H9 (cell line): ENCODE data around the gene EIF3B. TPM values are rescaled to one million over a fixed set of nuclear protein-coding genes. Genes with fewer than 3 reads are reported as not detected.

Experiments
- DNase-seq: peaks from one replicate; pipeline ENCODE4 v3.0.0-alpha.2; 2017
- H2AFZ ChIP-seq: one replicate; pipeline ENCODE4 v1.6.1; 2013; ENCODE audit warnings: mild to moderate bottlenecking, low read length, control low read depth, moderate library complexity
- H2AK5ac ChIP-seq: 2 replicates; pipeline ENCODE4 v1.6.1; 2013; ENCODE audit warnings: low read length, control low read depth, mixed read lengths; ENCODE audit not compliant: insufficient read length
- H2BK120ac ChIP-seq: one replicate; pipeline ENCODE4 v1.6.1; 2013; ENCODE audit warnings: low read depth, mild to moderate bottlenecking, low read length, control low read depth, inconsistent platforms; ENCODE audit not compliant: poor library complexity, severe bottlenecking
- H2BK12ac ChIP-seq: 2 replicates; pipeline ENCODE4 v1.6.1; 2013; ENCODE audit warnings: low read length, control low read depth, mixed read lengths, low read depth; ENCODE audit not compliant: insufficient read length
- H2BK15ac ChIP-seq: 2 replicates; pipeline ENCODE4 v1.6.1; 2013; ENCODE audit warnings: low read depth, low read length, control low read depth
- H2BK20ac ChIP-seq: one replicate; pipeline ENCODE4 v1.6.1; 2013; ENCODE audit warnings: low read depth, mild to moderate bottlenecking, low read length, control low read depth, inconsistent platforms; ENCODE audit not compliant: poor library complexity, severe bottlenecking
- H2BK5ac ChIP-seq: 2 replicates; pipeline ENCODE4 v1.6.1; 2013; ENCODE audit warnings: low read length, control low read depth, mixed read lengths; ENCODE audit not compliant: insufficient read length
- H3K14ac ChIP-seq: 2 replicates; pipeline ENCODE4 v1.6.1; 2013; ENCODE audit warnings: low read length, control low read depth; ENCODE audit not compliant: insufficient read depth
- H3K18ac ChIP-seq: 2 replicates; pipeline ENCODE4 v1.6.1; 2013; ENCODE audit warnings: low read depth, mild to moderate bottlenecking, mixed read lengths, low read length, control low read depth; ENCODE audit not compliant: insufficient read length
- H3K23ac ChIP-seq: 2 replicates; pipeline ENCODE4 v1.6.1; 2013; ENCODE audit warnings: low read length, control low read depth, mixed read lengths, low read depth; ENCODE audit not compliant: insufficient read length
- H3K23me2 ChIP-seq: 2 replicates; pipeline ENCODE4 v1.6.1; 2013; ENCODE audit warnings: low read depth, mild to moderate bottlenecking, mixed read lengths, low read length, control low read depth; ENCODE audit not compliant: insufficient read length, poor library complexity, severe bottlenecking
- H3K27ac ChIP-seq: 2 replicates; pipeline ENCODE4 v1.5.1; 2013; ENCODE audit warnings: low read length, control low read depth, mixed read lengths, low read depth; ENCODE audit not compliant: insufficient read length
- H3K27me3 ChIP-seq: 2 replicates; pipeline ENCODE4 v1.6.1; 2013; ENCODE audit warnings: low read length, control low read depth, inconsistent platforms; ENCODE audit not compliant: insufficient read depth
- H3K4ac ChIP-seq: 2 replicates; pipeline ENCODE4 v1.6.1; 2013; ENCODE audit warnings: low read depth, mild to moderate bottlenecking, control low read depth, inconsistent platforms, low read length, moderate library complexity
- H3K4me1 ChIP-seq: 2 replicates; pipeline ENCODE4 v1.6.1; 2013; ENCODE audit warnings: low read length, control low read depth, inconsistent platforms; ENCODE audit not compliant: insufficient read depth
- H3K4me2 ChIP-seq: 2 replicates; pipeline ENCODE4 v1.6.1; 2013; ENCODE audit warnings: low read length, control low read depth, mixed read lengths; ENCODE audit not compliant: insufficient read length, insufficient read depth
- H3K56ac ChIP-seq: 2 replicates; pipeline ENCODE4 v1.6.1; 2013; ENCODE audit warnings: low read depth, mild to moderate bottlenecking, mixed read lengths, low read length, control low read depth; ENCODE audit not compliant: insufficient read length
- H3K79me1 ChIP-seq: 2 replicates; pipeline ENCODE4 v1.6.1; 2013; ENCODE audit warnings: low read depth, mild to moderate bottlenecking, moderate library complexity, low read length, control low read depth, inconsistent platforms; ENCODE audit not compliant: insufficient read depth, poor library complexity, severe bottlenecking
- H3K79me2 ChIP-seq: 2 replicates; pipeline ENCODE4 v1.6.1; 2013; ENCODE audit warnings: low read length, control low read depth, inconsistent platforms; ENCODE audit not compliant: insufficient read depth
- H3K9ac ChIP-seq: 2 replicates; pipeline ENCODE4 v1.6.1; 2013; ENCODE audit warnings: low read length, control low read depth, mixed read lengths; ENCODE audit not compliant: insufficient read length; ENCODE audit errors: extremely low read depth
- H3K9me3 ChIP-seq: one replicate; pipeline ENCODE4 v1.6.1; 2013; ENCODE audit warnings: low read depth, low read length, inconsistent platforms; ENCODE audit not compliant: control insufficient read depth
- H3T11ph ChIP-seq: one replicate; pipeline ENCODE4 v1.6.1; 2013; ENCODE audit warnings: mild to moderate bottlenecking, low read length, control low read depth, inconsistent platforms
- H4K20me1 ChIP-seq: one replicate; pipeline ENCODE4 v1.6.1; 2013; ENCODE audit not compliant: control insufficient read depth, insufficient read length, insufficient read depth
- H4K5ac ChIP-seq: 2 replicates; pipeline ENCODE4 v1.6.1; 2013; ENCODE audit warnings: low read depth, mild to moderate bottlenecking, mixed read lengths, low read length, control low read depth; ENCODE audit not compliant: insufficient read length
- H4K8ac ChIP-seq: replicated peaks from 2 replicates; pipeline ENCODE4 v1.6.1; 2013; ENCODE audit warnings: low read length, control low read depth, mixed read lengths, low read depth; ENCODE audit not compliant: insufficient read length
- H4K91ac ChIP-seq: 2 replicates; pipeline ENCODE4 v1.6.1; 2013; ENCODE audit warnings: low read depth, mild to moderate bottlenecking, moderate library complexity, mixed read lengths, low read length, control low read depth; ENCODE audit not compliant: insufficient read length
- H3K27ac Mint-ChIP-seq, 3 experiments: 2 replicates in 2 of 3; 3 replicates in 1 of 3; pipeline ENCODE4 v1.8.0; 2020 to 2021; ENCODE audit warnings: mixed read lengths in 3 of 3, mild to moderate bottlenecking in 1 of 3, moderate library complexity in 1 of 3
- H3K27me3 Mint-ChIP-seq: 2 replicates; pipeline ENCODE4 v1.8.0; 2021; ENCODE audit warnings: low read depth, mild to moderate bottlenecking, moderate library complexity, mixed read lengths
- H3K36me3 Mint-ChIP-seq, 3 experiments: 2 replicates in 2 of 3; 3 replicates in 1 of 3; pipeline ENCODE4 v1.8.0; 2020 to 2021; ENCODE audit warnings: low read depth in 3 of 3, mixed read lengths in 3 of 3; ENCODE audit not compliant: insufficient read depth in 1 of 3
- H3K4me1 Mint-ChIP-seq, 2 experiments: 2 replicates each; pipeline ENCODE4 v1.8.0; 2020; ENCODE audit warnings: mixed read lengths in 2 of 2
- H3K4me3 Mint-ChIP-seq, 2 experiments: 2 replicates in 1 of 2; 3 replicates in 1 of 2; pipeline ENCODE4 v1.8.0; 2020 to 2021; ENCODE audit warnings: mild to moderate bottlenecking in 2 of 2, mixed read lengths in 2 of 2, moderate library complexity in 1 of 2
- H3K9me3 Mint-ChIP-seq, 2 experiments: 2 replicates in 1 of 2; 3 replicates in 1 of 2; pipeline ENCODE4 v1.8.0; 2020; ENCODE audit warnings: mild to moderate bottlenecking in 2 of 2, mixed read lengths in 2 of 2, moderate library complexity in 1 of 2
- WGBS: extraction: QIAGEN DNeasy Blood & Tissue Kit; methylation state at CpG from one replicate; pipeline ENCODE4 v1.1.7; 2013; ENCODE audit warnings: missing lambda C conversion rate, low lambda C conversion rate, mixed read lengths; ENCODE audit not compliant: insufficient read length; ENCODE audit errors: extremely low coverage; 5-methylcytosine and 5-hydroxymethylcytosine counted together
- total RNA-seq: library from RNA; stranded (reverse); gene quantifications from 2 replicates; pipeline ENCODE4 v1.2.1, GENCODE V29; 2021
- TF ChIP-seq, protein P1 (sequence below): fragments of 200-600 bp; sonication (generic); conservative IDR thresholded peaks from 3 replicates; pipeline ENCODE4 v1.8.0; 2021; ENCODE audit warnings: antibody characterized with exemption, mild to moderate bottlenecking

EIF3B gene
- total RNA-seq, 1 experiment from 2014 or later, result 337 TPM

DNA sequence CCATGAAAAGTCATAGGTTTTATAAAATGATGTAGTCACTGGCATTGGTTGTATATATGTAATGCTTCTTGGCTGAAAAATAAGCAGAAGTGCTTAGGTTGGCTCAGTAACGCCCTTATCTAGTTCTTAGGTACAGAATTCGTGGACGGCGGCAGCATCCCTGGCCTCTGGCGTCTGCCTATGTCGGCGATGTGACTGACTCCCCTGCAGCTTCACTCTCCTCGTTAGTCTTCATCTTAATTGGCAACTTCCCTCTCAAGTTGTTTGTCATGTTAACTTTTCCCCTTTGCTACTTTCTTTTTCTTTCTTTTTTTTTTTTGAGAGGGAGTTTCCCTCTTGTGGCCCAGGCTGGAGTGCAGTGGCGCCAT is 67.3 kb downstream of the EIF3B start:
- Histone ChIP-seq H4K8ac (no peak overlapping the region), H3K23ac (no peak overlapping the region), H3K9ac (no peak overlapping the region), H3T11ph (no peak overlapping the region), H2BK15ac (no peak overlapping the region), H4K20me1 (peaks cover 2% of the 10 kb centered on the region), H3K27ac (no peak overlapping the region), H3K56ac (no peak overlapping the region), H2AK5ac (no peak overlapping the region), H3K18ac (no peak overlapping the region), H3K9me3 (no peaks in the 10 kb centered on the region), H2BK120ac (no peak overlapping the region), H2BK5ac (no peak overlapping the region), H2AFZ (no peak overlapping the region), H3K23me2 (no peaks in the 10 kb centered on the region), H3K27me3 (no peaks in the 10 kb centered on the region), H3K4me1 (peaks cover 5% of the 10 kb centered on the region; the same call in 1 of the 2 replicates), H3K4me2 (no peak overlapping the region), H2BK20ac (no peak overlapping the region), H3K79me2 (peaks cover 2% of the 10 kb centered on the region; the same call in 1 of the 2 replicates), H4K91ac (no peak overlapping the region), H2BK12ac (no peak overlapping the region), H3K79me1 (no peaks in the 10 kb centered on the region), H3K14ac (no peak overlapping the region), H3K4ac (no peak overlapping the region), H4K5ac (no peak overlapping the region)
- WGBS, result no CpG with 5 or more reads among the region's 9 CpGs
- peaks cover 0 to 5% (median 0%) of the 10 kb centered on the region in 3 experiments; a peak in 3 of 7 replicates for H3K36me3 Mint-ChIP-seq
- H3K4me3 Mint-ChIP-seq, result no peak overlapping the region
- TF ChIP-seq, protein P1, sequence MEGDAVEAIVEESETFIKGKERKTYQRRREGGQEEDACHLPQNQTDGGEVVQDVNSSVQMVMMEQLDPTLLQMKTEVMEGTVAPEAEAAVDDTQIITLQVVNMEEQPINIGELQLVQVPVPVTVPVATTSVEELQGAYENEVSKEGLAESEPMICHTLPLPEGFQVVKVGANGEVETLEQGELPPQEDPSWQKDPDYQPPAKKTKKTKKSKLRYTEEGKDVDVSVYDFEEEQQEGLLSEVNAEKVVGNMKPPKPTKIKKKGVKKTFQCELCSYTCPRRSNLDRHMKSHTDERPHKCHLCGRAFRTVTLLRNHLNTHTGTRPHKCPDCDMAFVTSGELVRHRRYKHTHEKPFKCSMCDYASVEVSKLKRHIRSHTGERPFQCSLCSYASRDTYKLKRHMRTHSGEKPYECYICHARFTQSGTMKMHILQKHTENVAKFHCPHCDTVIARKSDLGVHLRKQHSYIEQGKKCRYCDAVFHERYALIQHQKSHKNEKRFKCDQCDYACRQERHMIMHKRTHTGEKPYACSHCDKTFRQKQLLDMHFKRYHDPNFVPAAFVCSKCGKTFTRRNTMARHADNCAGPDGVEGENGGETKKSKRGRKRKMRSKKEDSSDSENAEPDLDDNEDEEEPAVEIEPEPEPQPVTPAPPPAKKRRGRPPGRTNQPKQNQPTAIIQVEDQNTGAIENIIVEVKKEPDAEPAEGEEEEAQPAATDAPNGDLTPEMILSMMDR, result no peak
- no peak for DNase-seq
- peaks cover 26 to 32% of the 10 kb centered on the region in 2 experiments for H3K4me1 Mint-ChIP-seq
- H3K27me3 Mint-ChIP-seq, result no peaks in the 10 kb centered on the region
- H3K9me3 Mint-ChIP-seq, result no peaks in the 10 kb centered on the region
- H3K27ac Mint-ChIP-seq, result peak overlapping the region in 1 of 3 experiments; percentile 30; a peak in 1 of 7 replicates
